ENCODE data around the gene VAPB. TPM values are rescaled to one million over a fixed set of nuclear protein-coding genes. Genes with fewer than 3 reads are reported as not detected.

Gene VAPB
- total RNA-seq, 1 experiment from 2014 or later, result 46.6 TPM

DNA sequence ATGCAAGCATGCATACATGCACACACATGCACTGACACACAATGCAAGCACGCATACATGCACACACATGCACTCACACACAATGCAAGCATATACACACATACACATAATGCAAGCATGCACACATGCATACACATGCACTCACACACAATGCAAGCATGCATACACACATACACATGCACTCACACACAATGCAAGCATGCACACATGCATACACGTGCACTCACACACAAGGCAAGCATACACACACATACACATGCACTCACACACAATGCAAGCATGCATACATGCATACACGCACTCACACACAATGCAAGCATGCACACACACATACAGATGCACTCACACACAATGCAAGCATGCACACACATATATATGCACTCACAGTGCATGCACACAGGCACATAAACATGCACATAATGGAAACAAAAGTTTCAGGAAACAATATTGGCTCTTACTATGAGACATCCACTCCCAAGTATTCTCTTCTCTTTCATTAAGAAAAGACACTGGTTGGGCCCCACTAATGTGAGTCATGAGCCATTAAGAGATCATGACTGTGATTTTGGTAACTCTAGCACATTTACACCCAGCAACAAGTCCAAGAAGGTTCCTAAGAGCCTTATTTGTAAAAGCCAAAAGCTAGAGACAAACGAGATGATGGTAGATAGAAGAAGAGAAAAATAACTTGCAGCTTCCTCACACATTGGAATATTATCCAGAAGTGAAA, 103.9 kb downstream of the VAPB start:
- no peaks in the 10 kb centered on the region for H3K27me3 Mint-ChIP-seq (ENCODE audit: low read depth)
- DNase-seq (ENCODE audit: low spot score), result no peak
- TF ChIP-seq PRRX2 (CRISPR knock-in tag; IDR thresholded peaks at IDR 0.05) (no peak), MYBL2 (CRISPR knock-in tag; IDR thresholded peaks at IDR 0.05) (no peak), CREB1 (CRISPR knock-in tag; IDR thresholded peaks at IDR 0.05) (no peak), ZBTB21 (CRISPR knock-in tag; IDR thresholded peaks at IDR 0.05; ENCODE audit: borderline replicate concordance) (no peak), JUN (CRISPR knock-in tag; IDR thresholded peaks at IDR 0.05) (no peak), ZNF423 (CRISPR knock-in tag; IDR thresholded peaks at IDR 0.05) (no peak), HMGXB4 (CRISPR knock-in tag; IDR thresholded peaks at IDR 0.05) (no peak), GABPB1 (CRISPR knock-in tag; IDR thresholded peaks at IDR 0.05) (no peak), RELA (CRISPR knock-in tag; IDR thresholded peaks at IDR 0.05; ENCODE audit: borderline replicate concordance) (no peak), ZNF416 (CRISPR knock-in tag; IDR thresholded peaks at IDR 0.05) (no peak), USF1 (CRISPR knock-in tag; IDR thresholded peaks at IDR 0.05) (no peak), JAZF1 (CRISPR knock-in tag; IDR thresholded peaks at IDR 0.05) (no peak)
- TF ChIP-seq, protein P1, sequence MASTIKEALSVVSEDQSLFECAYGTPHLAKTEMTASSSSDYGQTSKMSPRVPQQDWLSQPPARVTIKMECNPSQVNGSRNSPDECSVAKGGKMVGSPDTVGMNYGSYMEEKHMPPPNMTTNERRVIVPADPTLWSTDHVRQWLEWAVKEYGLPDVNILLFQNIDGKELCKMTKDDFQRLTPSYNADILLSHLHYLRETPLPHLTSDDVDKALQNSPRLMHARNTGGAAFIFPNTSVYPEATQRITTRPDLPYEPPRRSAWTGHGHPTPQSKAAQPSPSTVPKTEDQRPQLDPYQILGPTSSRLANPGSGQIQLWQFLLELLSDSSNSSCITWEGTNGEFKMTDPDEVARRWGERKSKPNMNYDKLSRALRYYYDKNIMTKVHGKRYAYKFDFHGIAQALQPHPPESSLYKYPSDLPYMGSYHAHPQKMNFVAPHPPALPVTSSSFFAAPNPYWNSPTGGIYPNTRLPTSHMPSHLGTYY (CRISPR knock-in tag; IDR thresholded peaks at IDR 0.05), result no peak
- TF ChIP-seq, protein P2, sequence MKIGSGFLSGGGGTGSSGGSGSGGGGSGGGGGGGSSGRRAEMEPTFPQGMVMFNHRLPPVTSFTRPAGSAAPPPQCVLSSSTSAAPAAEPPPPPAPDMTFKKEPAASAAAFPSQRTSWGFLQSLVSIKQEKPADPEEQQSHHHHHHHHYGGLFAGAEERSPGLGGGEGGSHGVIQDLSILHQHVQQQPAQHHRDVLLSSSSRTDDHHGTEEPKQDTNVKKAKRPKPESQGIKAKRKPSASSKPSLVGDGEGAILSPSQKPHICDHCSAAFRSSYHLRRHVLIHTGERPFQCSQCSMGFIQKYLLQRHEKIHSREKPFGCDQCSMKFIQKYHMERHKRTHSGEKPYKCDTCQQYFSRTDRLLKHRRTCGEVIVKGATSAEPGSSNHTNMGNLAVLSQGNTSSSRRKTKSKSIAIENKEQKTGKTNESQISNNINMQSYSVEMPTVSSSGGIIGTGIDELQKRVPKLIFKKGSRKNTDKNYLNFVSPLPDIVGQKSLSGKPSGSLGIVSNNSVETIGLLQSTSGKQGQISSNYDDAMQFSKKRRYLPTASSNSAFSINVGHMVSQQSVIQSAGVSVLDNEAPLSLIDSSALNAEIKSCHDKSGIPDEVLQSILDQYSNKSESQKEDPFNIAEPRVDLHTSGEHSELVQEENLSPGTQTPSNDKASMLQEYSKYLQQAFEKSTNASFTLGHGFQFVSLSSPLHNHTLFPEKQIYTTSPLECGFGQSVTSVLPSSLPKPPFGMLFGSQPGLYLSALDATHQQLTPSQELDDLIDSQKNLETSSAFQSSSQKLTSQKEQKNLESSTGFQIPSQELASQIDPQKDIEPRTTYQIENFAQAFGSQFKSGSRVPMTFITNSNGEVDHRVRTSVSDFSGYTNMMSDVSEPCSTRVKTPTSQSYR (CRISPR knock-in tag; IDR thresholded peaks at IDR 0.05), result no peak
- TF ChIP-seq, protein P3, sequence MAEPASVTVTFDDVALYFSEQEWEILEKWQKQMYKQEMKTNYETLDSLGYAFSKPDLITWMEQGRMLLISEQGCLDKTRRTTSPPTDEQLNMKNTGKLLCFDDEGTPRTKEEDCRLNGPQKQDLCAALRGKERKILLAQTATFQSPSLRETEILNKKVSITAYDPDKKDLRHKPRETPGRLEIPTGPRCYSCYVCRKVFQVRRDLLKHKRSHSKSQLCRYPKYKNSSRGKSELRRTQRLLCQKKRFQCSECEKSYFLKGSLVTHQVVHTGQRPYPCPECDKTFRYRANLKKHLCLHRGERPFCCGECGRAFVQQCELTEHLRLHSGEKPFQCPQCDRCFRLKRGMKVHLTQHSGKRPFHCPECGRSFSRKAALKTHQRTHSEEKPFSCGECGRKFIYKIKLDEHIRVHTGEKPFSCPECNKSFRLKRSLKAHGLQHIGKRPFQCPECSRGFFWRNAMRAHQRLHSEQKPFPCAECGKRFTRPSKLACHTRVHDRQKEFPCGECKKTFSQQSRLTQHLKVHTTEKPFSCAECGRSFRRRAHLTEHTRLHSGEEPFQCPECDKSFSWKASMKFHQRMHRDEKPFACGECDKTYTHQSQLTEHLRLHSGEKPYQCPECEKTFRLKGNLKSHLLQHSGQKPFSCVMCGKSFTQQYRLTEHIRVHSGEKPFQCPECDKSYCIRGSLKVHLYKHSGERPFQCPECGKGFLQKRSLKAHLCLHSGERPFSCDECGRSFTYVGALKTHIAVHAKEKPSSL (CRISPR knock-in tag; conservative IDR thresholded peaks at IDR 0.05), result no peak
- no peak overlapping the region for H3K27ac Mint-ChIP-seq
- H3K4me1 Mint-ChIP-seq, result peaks cover 6% of the 10 kb centered on the region
- H3K4me3 Mint-ChIP-seq, result no peak overlapping the region
- ChIA-PET CTCF (no interaction called here), POLR2A (interaction anchor here (0.5 kb wide), 1 partner anchor 200 kb away, joined by 3 read pairs; no protein-coding TSS in a partner anchor)
- no peak for ATAC-seq
- no peaks in the 10 kb centered on the region for H3K36me3 Mint-ChIP-seq
- H3K9me3 Mint-ChIP-seq, result peaks cover 11% of the 10 kb centered on the region

DNA sequence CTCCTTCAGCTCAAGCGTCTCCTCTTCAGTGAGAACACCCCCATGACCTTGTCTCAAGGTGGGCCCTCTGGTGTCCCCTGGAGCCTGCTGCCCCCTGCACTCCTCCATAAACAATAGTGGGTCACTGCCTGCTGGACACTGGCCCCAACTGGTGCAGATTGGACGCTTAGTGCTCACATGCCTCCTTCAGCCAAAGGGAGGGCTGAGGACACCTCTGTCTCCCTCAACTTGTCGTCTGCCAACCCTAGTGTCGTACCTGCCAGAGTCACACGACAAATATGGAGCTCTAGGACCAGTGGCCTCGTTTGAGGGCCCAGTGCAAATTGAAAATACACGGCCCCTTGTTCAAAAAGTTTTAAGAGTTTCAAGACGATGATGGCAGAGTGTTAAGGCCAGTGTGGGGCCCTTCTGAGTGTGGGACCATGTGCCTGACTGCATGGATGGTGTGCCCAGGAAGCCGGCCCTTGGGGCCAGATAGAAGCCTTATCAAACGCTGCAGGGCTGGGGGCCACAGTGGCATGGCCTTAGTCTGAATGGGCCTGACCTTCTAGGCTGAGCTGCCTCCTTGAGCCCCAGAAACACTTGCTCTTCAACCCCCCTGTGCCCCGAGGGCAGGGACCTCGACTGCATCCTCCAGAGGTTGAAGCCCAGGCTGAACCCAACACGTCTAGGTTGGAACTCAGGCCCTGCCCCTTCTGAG, 106.0 kb downstream of the VAPB start:
- Mint-ChIP-seq H3K4me3 (no peak overlapping the region), H3K4me1 (peaks cover 6% of the 10 kb centered on the region), H3K27ac (no peak overlapping the region), H3K9me3 (peaks cover 10% of the 10 kb centered on the region), H3K36me3 (no peaks in the 10 kb centered on the region), H3K27me3 (ENCODE audit: low read depth) (peaks cover 3% of the 10 kb centered on the region; the same call in 1 of the 2 replicates)
- ATAC-seq (no peak), DNase-seq (ENCODE audit: low spot score) (no peak)
- POLR2A ChIA-PET, result no interaction called here
- CTCF ChIA-PET, result no interaction called here
- TF ChIP-seq, protein P4, sequence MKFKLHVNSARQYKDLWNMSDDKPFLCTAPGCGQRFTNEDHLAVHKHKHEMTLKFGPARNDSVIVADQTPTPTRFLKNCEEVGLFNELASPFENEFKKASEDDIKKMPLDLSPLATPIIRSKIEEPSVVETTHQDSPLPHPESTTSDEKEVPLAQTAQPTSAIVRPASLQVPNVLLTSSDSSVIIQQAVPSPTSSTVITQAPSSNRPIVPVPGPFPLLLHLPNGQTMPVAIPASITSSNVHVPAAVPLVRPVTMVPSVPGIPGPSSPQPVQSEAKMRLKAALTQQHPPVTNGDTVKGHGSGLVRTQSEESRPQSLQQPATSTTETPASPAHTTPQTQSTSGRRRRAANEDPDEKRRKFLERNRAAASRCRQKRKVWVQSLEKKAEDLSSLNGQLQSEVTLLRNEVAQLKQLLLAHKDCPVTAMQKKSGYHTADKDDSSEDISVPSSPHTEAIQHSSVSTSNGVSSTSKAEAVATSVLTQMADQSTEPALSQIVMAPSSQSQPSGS (CRISPR knock-in tag; IDR thresholded peaks at IDR 0.05; ENCODE audit: borderline replicate concordance, low read depth), result no peak
- TF ChIP-seq AFF4 (CRISPR knock-in tag; IDR thresholded peaks at IDR 0.05; ENCODE audit: borderline replicate concordance) (no peak), RORB (CRISPR knock-in tag; IDR thresholded peaks at IDR 0.05) (no peak)

Data from WTC11 (cell line).